ENCODE measurements around the gene MAFF. TPM values are rescaled to one million over a fixed set of nuclear protein-coding genes. Genes with fewer than 3 reads are reported as not detected.
"Not testable (repeated sequence)": the region's sequence is repeated elsewhere in the genome, so short reads cannot be mapped to it uniquely, and the experiment has no call there.

Gene MAFF
- total RNA-seq, result 10 to 100 TPM in 4 of 10 donors, 1 to 10 TPM in 6; 2.9 to 21.2 (median 5.3) TPM
- 10 to 100 TPM in 1 of 2 donors, 1 to 10 TPM in 1; 6.5 to 21.4 TPM for polyA plus RNA-seq
- long read RNA-seq, donor 1, transcript MAFF-201 (3 exons, 2,490 nt), result major isoform, 5 of 8 reads
- long read RNA-seq, donor 1, partial matches to known transcripts, result 0 of 8 reads
- long read RNA-seq, donor 1, other reads (novel, unspliced or antisense), result 3 of 8 reads
- long read RNA-seq, donor 2, transcript MAFF-201 (3 exons, 2,490 nt), result major isoform, 9 of 10 reads
- long read RNA-seq, donor 2, partial matches to known transcripts, result 0 of 10 reads
- long read RNA-seq, donor 2, other reads (novel, unspliced or antisense), result 1 of 10 reads
- long read RNA-seq, donor 3, transcript MAFF-201 (3 exons, 2,490 nt), result major isoform, 75 of 102 reads
- long read RNA-seq, donor 3, partial matches to known transcripts, result 23 of 102 reads
- long read RNA-seq, donor 3, other reads (novel, unspliced or antisense), result 4 of 102 reads

DNA sequence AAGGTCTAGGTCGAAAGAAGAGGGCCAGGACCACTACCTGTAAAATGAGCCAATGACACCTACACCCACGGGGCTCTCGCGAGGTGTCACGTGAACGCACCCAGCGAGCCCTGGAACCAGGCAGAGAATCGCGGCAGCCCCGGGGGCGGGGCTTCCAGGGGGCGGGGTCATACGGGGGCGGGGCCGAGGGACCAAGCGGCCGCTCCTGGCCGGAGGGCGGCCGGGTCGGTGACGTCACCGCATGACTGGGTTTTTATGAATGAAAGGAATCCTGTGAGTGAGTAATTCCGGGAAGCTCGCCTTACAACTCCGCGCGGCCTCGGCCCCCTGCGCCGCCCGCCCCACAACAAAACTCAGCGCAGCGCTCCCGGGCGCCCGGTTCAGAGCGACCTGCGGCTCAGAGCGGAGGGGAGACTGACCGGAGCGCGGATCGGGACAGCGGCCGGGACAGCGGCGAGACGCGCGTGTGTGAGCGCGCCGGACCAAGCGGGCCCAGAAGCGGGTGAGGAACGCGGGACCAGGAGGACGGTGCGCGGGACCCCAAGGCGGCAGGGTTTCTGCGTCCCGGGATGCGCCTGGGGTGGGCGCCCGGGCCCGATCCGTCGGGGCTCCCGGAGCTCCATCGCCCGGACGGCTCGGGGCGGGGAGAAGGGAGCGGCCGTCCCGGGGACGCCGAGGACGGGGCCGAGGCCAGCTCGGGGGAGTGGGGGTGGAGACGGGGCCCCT is at the start of gene MAFF:
Gene MAFF (plus strand): TSS at position 284 of the 726 bp plus-strand sequence. CDS start 11,860 bp downstream, outside the sequence.
- intact Hi-C loops (cut with DNase I), result loop anchor here in 3 of 10 donors (1.0 to 10.0 kb wide), 4 partner anchors 21 to 113 kb away; partner anchors contain the start of genes CSNK1E (in 2 of the 3), PLA2G6 (in 2 of the 3) and BAIAP2L2 (in 1 of the 3)
- Histone ChIP-seq H3K9me3 (no peaks in the 10 kb centered on the region), H3K4me3 (peak within 1 kb of the TSS; percentile 67 to 97 (median 84)), H3K4me1 (peaks cover 17 to 42% (median 31%) of the 10 kb centered on the region in 9 donors), H3K27ac (peak within 1 kb of the TSS; percentile 94 to 100 (median 99)), H3K36me3 (peaks cover 0 to 4% (median 0%) of the 10 kb centered on the region in 9 donors), H3K27me3 (no peaks in the 10 kb centered on the region)
- ATAC-seq (peak; percentile 81 to 90 (median 87)), DNase-seq (peak; percentile 95 to 96)
- TF ChIP-seq, protein P1, sequence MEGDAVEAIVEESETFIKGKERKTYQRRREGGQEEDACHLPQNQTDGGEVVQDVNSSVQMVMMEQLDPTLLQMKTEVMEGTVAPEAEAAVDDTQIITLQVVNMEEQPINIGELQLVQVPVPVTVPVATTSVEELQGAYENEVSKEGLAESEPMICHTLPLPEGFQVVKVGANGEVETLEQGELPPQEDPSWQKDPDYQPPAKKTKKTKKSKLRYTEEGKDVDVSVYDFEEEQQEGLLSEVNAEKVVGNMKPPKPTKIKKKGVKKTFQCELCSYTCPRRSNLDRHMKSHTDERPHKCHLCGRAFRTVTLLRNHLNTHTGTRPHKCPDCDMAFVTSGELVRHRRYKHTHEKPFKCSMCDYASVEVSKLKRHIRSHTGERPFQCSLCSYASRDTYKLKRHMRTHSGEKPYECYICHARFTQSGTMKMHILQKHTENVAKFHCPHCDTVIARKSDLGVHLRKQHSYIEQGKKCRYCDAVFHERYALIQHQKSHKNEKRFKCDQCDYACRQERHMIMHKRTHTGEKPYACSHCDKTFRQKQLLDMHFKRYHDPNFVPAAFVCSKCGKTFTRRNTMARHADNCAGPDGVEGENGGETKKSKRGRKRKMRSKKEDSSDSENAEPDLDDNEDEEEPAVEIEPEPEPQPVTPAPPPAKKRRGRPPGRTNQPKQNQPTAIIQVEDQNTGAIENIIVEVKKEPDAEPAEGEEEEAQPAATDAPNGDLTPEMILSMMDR (IDR thresholded peaks at IDR 0.05), result no peak
- 0 to 1% methylated on average over 73 to 83 of the region's 85 CpGs for WGBS, 2 donors

DNA sequence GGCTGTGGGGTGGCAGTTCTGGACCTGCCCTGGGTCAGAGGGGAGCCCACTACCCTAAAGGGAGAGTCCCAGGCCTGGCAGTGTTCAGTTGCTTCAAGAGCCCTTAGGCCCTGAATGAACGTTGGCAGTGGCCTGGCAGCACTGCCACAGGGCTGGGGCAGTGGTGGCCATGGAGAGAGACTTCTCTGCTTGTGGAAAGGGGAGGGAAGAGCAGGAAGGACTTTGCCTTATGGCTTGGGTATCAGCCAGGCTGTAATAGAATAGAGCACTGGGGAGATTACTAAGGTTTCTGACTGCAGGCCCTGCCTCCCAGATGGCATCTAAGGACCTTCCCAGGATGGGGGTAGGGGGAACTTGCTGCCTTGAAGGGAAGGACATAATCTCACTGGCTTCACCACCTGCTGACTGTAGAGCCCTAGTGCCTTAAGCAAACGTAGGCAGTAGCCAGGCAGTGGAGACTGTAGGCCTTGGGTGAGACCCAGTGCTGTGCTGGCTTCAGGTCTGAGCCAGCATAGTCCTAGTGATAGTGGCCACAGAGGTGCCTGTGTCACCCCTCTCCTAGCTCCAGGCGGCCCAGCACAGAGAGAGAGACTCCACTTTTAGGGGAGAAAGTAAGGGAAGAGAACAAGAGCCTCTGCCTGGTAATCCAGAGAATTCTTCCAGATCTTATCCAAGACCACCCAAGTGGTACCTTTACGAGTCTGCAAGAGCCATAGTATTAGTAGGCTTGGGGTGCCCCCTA is 47.8 kb upstream of the MAFF start:
- Histone ChIP-seq H3K27ac (no peak overlapping the region), H3K27me3 (no peaks in the 10 kb centered on the region), H3K9me3 (peaks cover 0 to 6% (median 0%) of the 10 kb centered on the region in 11 donors), H3K4me3 (no peak overlapping the region), H3K4me1 (no peaks in the 10 kb centered on the region), H3K36me3 (no peaks in the 10 kb centered on the region)
- WGBS, 2 donors, result 70 to 78% methylated on average over 4 of the region's 4 CpGs
- intact Hi-C loops (cut with DNase I), result no loop called here
- TF ChIP-seq, protein P1 (IDR thresholded peaks at IDR 0.05), result peak in 1 of 9 donors; percentile 20
- peak in 1 of 8 donors; percentile 59 for ATAC-seq
- DNase-seq, result no peak

DNA sequence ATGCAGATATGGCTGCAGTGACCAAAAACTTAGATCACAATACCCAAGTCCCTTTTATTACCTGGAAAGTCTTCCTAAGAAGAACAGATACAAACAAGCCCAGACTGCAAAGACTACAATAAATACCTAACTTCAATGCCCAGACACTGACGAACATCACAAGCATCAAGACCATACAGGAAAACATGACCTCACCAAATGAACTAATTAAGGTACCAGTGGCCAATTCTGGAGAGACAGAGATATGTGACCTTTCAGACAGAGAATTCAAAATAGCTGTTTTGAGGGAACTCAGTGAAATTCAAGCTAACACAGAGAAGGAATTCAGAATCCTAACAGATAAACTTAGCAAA is 47.3 kb upstream of the MAFF start:
- H3K36me3 ChIP-seq; H3K27me3 ChIP-seq; H3K4me3 ChIP-seq; H3K4me1 ChIP-seq; H3K9me3 ChIP-seq; H3K27ac ChIP-seq; DNase-seq; ATAC-seq; intact Hi-C loops (cut with DNase I): not testable (repeated sequence)
- 67 to 71% methylated on average over 1 of the region's 1 CpG for WGBS, 2 donors

DNA sequence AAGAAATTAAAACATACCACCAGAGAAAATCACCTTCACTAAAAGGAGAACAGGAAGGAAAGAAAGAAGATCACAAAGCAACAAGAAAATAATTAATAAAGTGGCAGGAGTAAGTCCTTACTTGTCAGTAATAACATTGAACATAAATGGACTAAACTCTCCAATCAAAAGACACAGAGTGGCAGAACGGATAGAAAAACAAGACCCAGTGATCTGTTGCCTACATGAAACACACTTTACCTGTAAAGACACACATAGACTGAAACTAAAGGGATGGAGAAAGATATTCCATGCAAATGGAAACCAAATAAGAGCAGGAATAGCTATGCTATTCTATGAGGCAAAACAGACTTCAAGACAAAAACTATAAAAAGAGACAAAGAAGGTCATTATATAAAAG is 46.1 kb upstream of the MAFF start:
- Histone ChIP-seq H3K4me1 (no peaks in the 10 kb centered on the region), H3K27me3 (no peaks in the 10 kb centered on the region), H3K36me3 (no peaks in the 10 kb centered on the region), H3K27ac (no peak overlapping the region), H3K4me3 (no peak overlapping the region), H3K9me3 (peaks cover 0 to 6% (median 0%) of the 10 kb centered on the region in 11 donors)
- DNase-seq, result no peak
- TF ChIP-seq, protein P1 (IDR thresholded peaks at IDR 0.05), result no peak
- WGBS, 2 donors, result 93 to 96% methylated on average over 1 of the region's 1 CpG
- intact Hi-C loops (cut with DNase I), result no loop called here
- no peak for ATAC-seq

Measured in heart right ventricle (tissue), 16 donors.